Esophagus (tissue), 2 donors: ENCODE measurements around the gene PKD2L1. TPM values are rescaled to one million over a fixed set of nuclear protein-coding genes. Genes with fewer than 3 reads are reported as not detected.
A peak's percentile ranks its signal among the peaks of the same experiment; 100 is the strongest.
"Not testable (repeated sequence)": the region's sequence is repeated elsewhere in the genome, so short reads cannot be mapped to it uniquely, and the experiment has no call there.

Source experiments
- H3K27ac ChIP-seq, 2 donors: one replicate each; pipeline ENCODE4 v1.5.1; 2013; ENCODE audit warnings: low read depth in 2 of 2, mild to moderate bottlenecking in 2 of 2, inconsistent platforms in 1 of 2, low read length in 1 of 2, moderate library complexity in 1 of 2
- H3K27me3 ChIP-seq, 2 donors: one replicate each; pipeline ENCODE4 v1.6.1; 2013; ENCODE audit warnings: low read length in 2 of 2, control low read depth in 1 of 2, mild to moderate bottlenecking in 1 of 2; ENCODE audit not compliant: insufficient read depth in 2 of 2, control insufficient read depth in 1 of 2
- H3K36me3 ChIP-seq, 2 donors: one replicate each; pipeline ENCODE4 v1.6.1; 2013; ENCODE audit warnings: low read length in 1 of 2; ENCODE audit not compliant: control insufficient read depth in 2 of 2, insufficient read depth in 2 of 2
- H3K4me1 ChIP-seq, 2 donors: one replicate each; pipeline ENCODE4 v1.6.1; 2013; ENCODE audit warnings: low read length in 1 of 2; ENCODE audit not compliant: control insufficient read depth in 2 of 2, insufficient read depth in 2 of 2
- H3K4me3 ChIP-seq, 2 donors: one replicate each; pipeline ENCODE4 v1.5.1; 2013; ENCODE audit warnings: low read length in 2 of 2, mild to moderate bottlenecking in 2 of 2, low read depth in 1 of 2, moderate library complexity in 1 of 2
- H3K9me3 ChIP-seq, 2 donors: one replicate each; pipeline ENCODE4 v1.6.1; 2013; ENCODE audit warnings: mild to moderate bottlenecking in 2 of 2, low read depth in 1 of 2, low read length in 1 of 2, moderate library complexity in 1 of 2; ENCODE audit not compliant: control insufficient read depth in 2 of 2, insufficient read depth in 1 of 2
- WGBS, 2 donors: extraction: QIAGEN DNeasy Blood & Tissue Kit; methylation state at CpG; one replicate each; pipeline ENCODE4 v1.1.7; 2013; 5-methylcytosine and 5-hydroxymethylcytosine counted together
- polyA plus RNA-seq, 2 donors: library from polyadenylated mRNA; stranded (reverse); fragments of 200-250 nt; gene quantifications; one replicate each; pipeline ENCODE4 v1.2.3, GENCODE V29; 2013
- donor health status: healthy with polysubstance abuse.
- donor health status: Bipolar disorder and iron deficiency.

PKD2L1 gene
- polyA plus RNA-seq, 2 donors: not detected

- H3K36me3 ChIP-seq: no peaks in the 10 kb centered on the region
- no peaks in the 10 kb centered on the region for H3K27me3 ChIP-seq
- no peaks in the 10 kb centered on the region for H3K4me1 ChIP-seq
- H3K4me3 ChIP-seq: no peak overlapping the region
- H3K9me3 ChIP-seq: no peaks in the 10 kb centered on the region
- no peak overlapping the region for H3K27ac ChIP-seq
- 38 to 46% methylated on average over 1 of the region's 1 CpG for WGBS, 2 donors
These were observed 10.2 kb downstream of the PKD2L1 start for GRCh38 chr10:100319707-100320402.

GRCh38 chr10:100318207-100318606 lies 11.8 kb downstream of the PKD2L1 start:
- no peaks in the 10 kb centered on the region for H3K9me3 ChIP-seq
- no peaks in the 10 kb centered on the region for H3K4me1 ChIP-seq
- H3K27me3 ChIP-seq: no peaks in the 10 kb centered on the region
- 79 to 82% methylated on average over 4 of the region's 4 CpGs for WGBS, 2 donors
- no peak overlapping the region for H3K4me3 ChIP-seq
- no peaks in the 10 kb centered on the region for H3K36me3 ChIP-seq
- no peak overlapping the region for H3K27ac ChIP-seq

- Histone ChIP-seq H3K9me3 (no peaks in the 10 kb centered on the region), H3K4me1 (no peaks in the 10 kb centered on the region), H3K27me3 (no peaks in the 10 kb centered on the region), H3K4me3 (no peak overlapping the region), H3K36me3 (no peaks in the 10 kb centered on the region), H3K27ac (no peak overlapping the region)
- 68 to 87% methylated on average over 4 of the region's 4 CpGs for WGBS, 2 donors
These were observed 14.4 kb downstream of the PKD2L1 start for GRCh38 chr10:100315615-100316014.

- Histone ChIP-seq H3K27me3 (no peaks in the 10 kb centered on the region), H3K4me3 (no peak overlapping the region), H3K36me3 (no peaks in the 10 kb centered on the region), H3K27ac (peak overlapping the region; percentile 89 to 94), H3K9me3 (no peaks in the 10 kb centered on the region), H3K4me1 (no peaks in the 10 kb centered on the region)
- WGBS, 2 donors: 42 to 54% methylated on average over 4 of the region's 4 CpGs
These were observed 18.7 kb downstream of the PKD2L1 start for GRCh38 chr10:100311298-100311697.

- Histone ChIP-seq H3K27me3 (no peaks in the 10 kb centered on the region), H3K9me3 (no peaks in the 10 kb centered on the region), H3K4me3 (no peak overlapping the region), H3K36me3 (no peaks in the 10 kb centered on the region), H3K4me1 (no peaks in the 10 kb centered on the region), H3K27ac (peak overlapping the region; percentile 45 to 81)
- WGBS, 2 donors: 77 to 80% methylated on average over 3 of the region's 3 CpGs
These were observed 22.3 kb downstream of the PKD2L1 start for GRCh38 chr10:100307684-100308083.

GRCh38 chr10:100306861-100307260 lies 23.2 kb downstream of the PKD2L1 start:
- 60 to 76% methylated on average over 5 of the region's 5 CpGs for WGBS, 2 donors
- no peaks in the 10 kb centered on the region for H3K27me3 ChIP-seq
- H3K4me3 ChIP-seq: no peak overlapping the region
- peak overlapping the region; percentile 83 to 92 for H3K27ac ChIP-seq
- no peaks in the 10 kb centered on the region for H3K36me3 ChIP-seq
- no peaks in the 10 kb centered on the region for H3K4me1 ChIP-seq
- H3K9me3 ChIP-seq: no peaks in the 10 kb centered on the region

- Histone ChIP-seq H3K9me3 (no peaks in the 10 kb centered on the region), H3K27ac (no peak overlapping the region), H3K36me3 (no peaks in the 10 kb centered on the region), H3K4me1 (no peaks in the 10 kb centered on the region), H3K4me3 (no peak overlapping the region), H3K27me3 (no peaks in the 10 kb centered on the region)
- WGBS, 2 donors: 83 to 89% methylated on average over 3 of the region's 3 CpGs
These were observed 25.6 kb downstream of the PKD2L1 start for GRCh38 chr10:100304414-100304813.

- H3K4me3 ChIP-seq: no peak overlapping the region
- no peaks in the 10 kb centered on the region for H3K9me3 ChIP-seq
- no peaks in the 10 kb centered on the region for H3K4me1 ChIP-seq
- WGBS, 2 donors: 24 to 27% methylated on average over 7 of the region's 7 CpGs
- no peaks in the 10 kb centered on the region for H3K36me3 ChIP-seq
- H3K27me3 ChIP-seq: no peaks in the 10 kb centered on the region
- no peak overlapping the region for H3K27ac ChIP-seq
These were observed 26.2 kb downstream of the PKD2L1 start for GRCh38 chr10:100303724-100304319.

GRCh38 chr10:100301123-100301522 lies 28.9 kb downstream of the PKD2L1 start:
- H3K4me3 ChIP-seq, H3K27ac ChIP-seq, H3K27me3 ChIP-seq, H3K9me3 ChIP-seq, H3K4me1 ChIP-seq, H3K36me3 ChIP-seq: not testable (repeated sequence)
- WGBS, 2 donors: 52 to 55% methylated on average over 5 of the region's 5 CpGs

- H3K27me3 ChIP-seq: no peaks in the 10 kb centered on the region
- no peak overlapping the region for H3K4me3 ChIP-seq
- no peaks in the 10 kb centered on the region for H3K36me3 ChIP-seq
- WGBS, 2 donors: 72 to 79% methylated on average over 9 of the region's 9 CpGs
- no peaks in the 10 kb centered on the region for H3K4me1 ChIP-seq
- H3K9me3 ChIP-seq: no peaks in the 10 kb centered on the region
- H3K27ac ChIP-seq: no peak overlapping the region
These were observed 32.8 kb downstream of the PKD2L1 start for GRCh38 chr10:100297242-100297641.
